Activated CD8-positive, alpha-beta memory T cell treated with anti-CD3 and anti-CD28 coated beads, Interleukin-2, amount 50 U/mL, for 1 hour (primary cell): ENCODE measurements around the gene GGT5.
"Not testable (repeated sequence)": the region's sequence is repeated elsewhere in the genome, so short reads cannot be mapped to it uniquely, and the experiment has no call there.

Experiments used
- DNase-seq: peaks from one replicate; pipeline ENCODE4 v3.0.0-alpha.2; 2020; ENCODE audit errors: extremely low read depth

GGT5 gene

GRCh38 chr22:24182900-24183246 is 62.0 kb downstream of the GGT5 start:
- DNase-seq: not testable (repeated sequence)

GRCh38 chr22:24181996-24182899 is 62.6 kb downstream of the GGT5 start:
- no peak for DNase-seq

DNA sequence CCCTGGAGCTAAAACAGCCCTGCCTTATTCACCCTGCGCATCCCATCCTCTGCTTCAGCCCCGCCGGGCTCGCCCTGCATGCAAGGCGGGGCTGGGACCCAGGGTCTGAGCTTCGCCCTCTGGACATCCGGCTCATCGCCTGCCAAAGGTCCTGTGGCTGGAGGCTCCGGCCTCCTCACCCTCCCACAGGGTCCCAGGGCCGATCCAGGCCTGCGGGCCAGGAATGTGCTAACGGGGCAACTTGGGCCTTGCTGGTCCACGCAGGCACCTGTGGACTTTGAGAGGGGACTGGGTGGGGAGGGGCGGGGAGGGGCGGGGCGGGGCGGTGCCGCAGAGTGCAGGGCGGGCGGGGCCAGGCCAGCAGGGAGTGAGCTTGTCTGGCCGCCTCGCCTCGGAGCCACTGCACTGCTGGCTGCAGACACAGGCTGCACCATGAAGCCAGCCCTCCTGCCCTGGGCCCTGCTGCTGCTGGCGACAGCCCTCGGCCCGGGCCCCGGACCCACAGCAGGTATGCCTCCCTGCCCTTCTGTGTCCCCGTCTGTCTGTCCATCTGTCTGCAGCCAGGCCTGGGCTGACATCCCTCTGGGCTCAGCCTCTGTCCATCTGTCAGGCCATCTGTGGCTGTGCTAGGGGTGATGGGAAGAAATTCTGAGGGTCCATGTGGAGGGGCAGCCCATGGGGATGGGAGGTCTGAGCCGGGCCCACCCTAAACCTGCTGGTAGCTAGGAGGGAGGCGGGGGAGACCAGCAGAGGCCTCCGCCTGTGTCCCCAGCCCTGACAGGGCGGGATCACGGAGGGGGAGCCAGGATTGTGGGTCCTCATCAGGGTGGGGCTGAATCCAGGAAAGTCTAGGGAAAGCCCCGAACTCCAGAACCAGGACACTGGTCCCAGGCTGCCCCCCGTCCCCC is 63.5 kb downstream of the GGT5 start, which contains the start of gene SUSD2:
SUSD2 (plus strand) TSS at position 400 of the 908 bp plus-strand sequence; CDS start at position 433, 33 bp downstream.
- no peak for DNase-seq

GRCh38 chr22:24180316-24181087 is 64.4 kb downstream of the GGT5 start:
- DNase-seq: no peak

GRCh38 chr22:24179478-24180210 is 65.2 kb downstream of the GGT5 start:
- DNase-seq: no peak

DNA sequence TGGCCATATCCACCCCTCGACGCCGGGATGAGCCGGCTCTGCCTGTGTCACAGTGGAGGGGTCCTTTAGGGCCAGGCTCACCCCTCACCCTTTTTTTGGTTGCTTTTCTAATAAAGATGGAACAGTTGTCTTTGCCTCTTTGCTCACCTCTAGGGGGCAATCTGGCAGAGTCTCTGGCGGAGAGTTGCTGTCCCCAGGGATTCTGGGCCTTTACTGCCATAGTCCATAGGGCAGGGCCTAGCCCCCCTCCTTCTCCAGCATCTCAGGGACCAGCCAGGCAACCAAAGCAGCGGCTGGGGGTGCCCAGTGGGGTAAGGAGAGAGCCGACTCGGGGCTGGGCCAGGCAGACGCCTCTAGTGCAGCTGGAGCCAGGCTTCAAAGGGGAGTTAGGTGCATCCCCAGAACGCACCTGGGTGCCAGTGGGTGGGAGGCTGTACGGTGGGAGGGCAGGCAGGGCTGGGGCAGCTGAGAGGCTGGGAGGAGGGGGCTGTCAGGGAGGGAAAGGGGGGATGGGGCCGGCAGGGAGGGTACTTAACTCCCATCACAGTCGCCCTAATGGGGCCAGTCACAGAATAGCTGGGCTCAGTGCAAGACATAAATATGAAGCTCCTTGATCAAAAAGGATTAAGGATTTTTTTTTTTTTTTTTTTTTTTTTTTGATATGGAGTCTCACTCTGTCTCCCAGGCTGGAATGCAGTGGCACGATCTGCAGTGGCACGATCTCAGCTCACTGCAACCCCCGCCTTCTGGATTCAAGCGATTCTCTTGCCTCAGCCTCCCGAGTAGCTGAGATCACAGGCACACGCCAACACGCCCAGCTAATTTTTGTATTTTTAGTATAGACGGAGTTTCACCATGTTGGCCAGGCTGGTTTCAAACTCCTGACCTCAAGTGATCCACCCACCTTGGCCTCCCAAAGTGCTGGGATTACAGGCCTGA is 66.1 kb downstream of the GGT5 start:
- no peak for DNase-seq

- DNase-seq: no peak
Observed at GRCh38 chr22:24178021-24178431, 66.9 kb downstream of the GGT5 start.

GRCh38 chr22:24177456-24177855 is 67.4 kb downstream of the GGT5 start:
- no peak for DNase-seq

DNA sequence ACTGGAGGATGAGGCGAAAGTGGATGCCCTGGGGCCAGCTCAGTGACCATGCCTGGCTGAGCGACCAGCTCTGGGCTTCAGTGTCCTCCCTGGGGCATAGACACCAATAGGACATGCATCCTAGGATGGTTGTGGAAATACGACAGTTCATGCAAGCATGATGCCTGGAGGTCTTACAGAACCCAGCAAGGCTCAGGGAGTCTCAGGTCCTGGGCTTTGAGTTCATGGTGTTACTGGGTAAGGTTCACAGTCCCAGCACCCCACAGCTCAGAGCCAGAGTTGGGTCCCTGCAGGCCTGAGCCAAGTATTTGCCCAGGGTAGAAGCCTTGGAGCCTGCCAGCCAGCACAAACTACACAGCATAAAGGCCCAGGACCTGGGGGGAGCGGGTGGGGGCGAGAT is 67.8 kb downstream of the GGT5 start:
- no peak for DNase-seq

- DNase-seq: no peak
Observed at GRCh38 chr22:24176630-24177029, 68.3 kb downstream of the GGT5 start.

GRCh38 chr22:24176040-24176439 is 68.8 kb downstream of the GGT5 start:
- DNase-seq: no peak

- DNase-seq: no peak
Observed at GRCh38 chr22:24175160-24175808, 69.6 kb downstream of the GGT5 start.

- no peak for DNase-seq
Observed at GRCh38 chr22:24171822-24172221, 73.1 kb downstream of the GGT5 start.

GRCh38 chr22:24170632-24171031 is 74.2 kb downstream of the GGT5 start:
- DNase-seq: no peak

GRCh38 chr22:24170188-24170587 is 74.7 kb downstream of the GGT5 start:
- no peak for DNase-seq
